ENCODE measurements around the gene STAU1. TPM values are rescaled to one million over a fixed set of nuclear protein-coding genes. Genes with fewer than 3 reads are reported as not detected.
"Not testable (repeated sequence)": the region's sequence is repeated elsewhere in the genome, so short reads cannot be mapped to it uniquely, and the experiment has no call there.

Gene STAU1
- total and polyA plus RNA-seq, 4 donors: 39.1 to 81.3 (median 60.1) TPM

DNA sequence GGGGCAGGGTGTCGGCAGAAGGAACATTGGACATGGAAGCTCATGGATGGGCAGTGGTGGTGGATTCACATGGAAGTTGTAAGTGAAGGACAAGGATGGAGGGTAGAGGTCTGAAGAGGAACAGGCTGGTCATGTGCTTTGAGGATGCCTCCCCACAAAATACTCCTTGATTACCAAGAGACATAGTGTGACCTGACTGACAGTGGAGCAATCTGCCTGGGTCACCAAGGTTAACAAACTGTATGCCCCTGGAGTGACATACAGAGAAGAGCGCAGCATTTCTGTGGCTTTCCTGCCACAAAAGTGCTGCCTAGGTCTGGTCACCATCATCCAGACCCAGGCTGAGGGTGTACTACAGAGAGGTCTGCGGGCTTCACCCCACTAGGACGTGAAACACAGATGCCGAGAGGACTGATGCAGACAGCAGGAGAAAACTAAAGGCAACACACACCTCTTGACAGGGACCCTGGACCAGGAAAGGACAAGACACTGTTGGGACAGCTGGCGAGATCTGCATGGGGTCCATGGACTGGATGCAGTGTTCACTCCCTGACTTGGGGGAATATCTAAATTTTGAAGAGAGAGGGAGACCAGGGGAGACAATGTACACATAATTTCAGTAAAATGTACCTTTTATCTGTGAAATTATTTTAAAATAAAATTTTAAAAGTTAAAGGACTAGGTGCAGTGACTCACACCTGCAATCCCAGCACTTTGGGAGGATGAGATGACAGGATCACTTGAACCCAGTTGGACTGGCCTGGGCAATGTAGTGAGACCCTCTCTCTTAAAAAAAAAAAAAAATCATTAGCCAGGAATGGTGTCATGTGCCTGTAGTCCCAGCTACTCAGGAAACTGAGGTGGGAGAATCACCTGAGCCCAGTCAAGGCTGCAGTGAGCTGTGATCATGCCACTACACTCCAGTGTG lies 77.1 kb downstream of the STAU1 start:
- Histone ChIP-seq H3K27me3 (ENCODE audit: control insufficient read depth in 1 of 2, insufficient read depth in 2 of 2, low read length in 1 of 2) (no peaks in the 10 kb centered on the region), H3K4me3 (ENCODE audit: low read length in 2 of 2) (no peak overlapping the region), H3K36me3 (ENCODE audit: control insufficient read depth in 1 of 2, insufficient read depth in 2 of 2, low read length in 1 of 2) (peaks cover 1 to 3% of the 10 kb centered on the region in 2 donors), H3K27ac (ENCODE audit: low read depth in 1 of 2, low read length in 2 of 2) (no peak overlapping the region), H3K4me1 (ENCODE audit: control insufficient read depth in 1 of 2, insufficient read depth in 2 of 2, low read length in 2 of 2) (no peaks in the 10 kb centered on the region), H3K9me3 (ENCODE audit: control insufficient read depth, low read length) (no peaks in the 10 kb centered on the region)
- intact Hi-C loops (cut with DNase I): no loop called here
- 94 to 95% methylated on average over 6 of the region's 6 CpGs for WGBS, 2 donors
- ATAC-seq (ENCODE audit: low FRiP score) (no peak), DNase-seq (no peak)

DNA sequence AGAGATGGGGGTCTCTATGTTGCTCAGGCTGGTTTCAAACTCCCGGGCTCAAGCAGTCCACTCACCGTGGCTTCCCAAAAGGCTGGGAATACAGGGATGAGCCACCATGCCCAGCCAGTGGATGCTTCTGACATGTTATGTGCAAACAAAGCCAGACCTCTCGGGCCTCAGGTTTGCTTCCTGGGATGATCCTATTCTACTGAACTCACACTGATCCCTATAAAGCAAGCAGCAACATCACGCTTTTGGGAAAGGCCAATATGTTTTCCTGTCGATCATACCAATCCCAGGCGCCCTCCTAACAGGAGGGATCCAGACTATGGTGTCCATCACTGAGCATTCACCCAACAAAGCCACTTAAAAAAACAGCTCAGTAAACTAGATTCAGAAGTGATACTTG lies 81.8 kb downstream of the STAU1 start:
- intact Hi-C loops (cut with DNase I): no loop called here
- H3K4me1 ChIP-seq (ENCODE audit: control insufficient read depth in 1 of 2, insufficient read depth in 2 of 2, low read length in 2 of 2): peaks cover 0 to 2% of the 10 kb centered on the region in 2 donors
- H3K36me3 ChIP-seq (ENCODE audit: control insufficient read depth in 1 of 2, insufficient read depth in 2 of 2, low read length in 1 of 2): peaks cover 0 to 3% of the 10 kb centered on the region in 2 donors
- DNase-seq: no peak
- no peaks in the 10 kb centered on the region for H3K27me3 ChIP-seq (ENCODE audit: control insufficient read depth in 1 of 2, insufficient read depth in 2 of 2, low read length in 1 of 2)
- no peak overlapping the region for H3K4me3 ChIP-seq (ENCODE audit: low read length in 2 of 2)
- H3K27ac ChIP-seq (ENCODE audit: low read depth in 1 of 2, low read length in 2 of 2): no peak overlapping the region
- no peak for ATAC-seq (ENCODE audit: low FRiP score)
- no peaks in the 10 kb centered on the region for H3K9me3 ChIP-seq (ENCODE audit: control insufficient read depth, low read length)
- WGBS, 2 donors: 97 to 98% methylated on average over 6 of the region's 6 CpGs

DNA sequence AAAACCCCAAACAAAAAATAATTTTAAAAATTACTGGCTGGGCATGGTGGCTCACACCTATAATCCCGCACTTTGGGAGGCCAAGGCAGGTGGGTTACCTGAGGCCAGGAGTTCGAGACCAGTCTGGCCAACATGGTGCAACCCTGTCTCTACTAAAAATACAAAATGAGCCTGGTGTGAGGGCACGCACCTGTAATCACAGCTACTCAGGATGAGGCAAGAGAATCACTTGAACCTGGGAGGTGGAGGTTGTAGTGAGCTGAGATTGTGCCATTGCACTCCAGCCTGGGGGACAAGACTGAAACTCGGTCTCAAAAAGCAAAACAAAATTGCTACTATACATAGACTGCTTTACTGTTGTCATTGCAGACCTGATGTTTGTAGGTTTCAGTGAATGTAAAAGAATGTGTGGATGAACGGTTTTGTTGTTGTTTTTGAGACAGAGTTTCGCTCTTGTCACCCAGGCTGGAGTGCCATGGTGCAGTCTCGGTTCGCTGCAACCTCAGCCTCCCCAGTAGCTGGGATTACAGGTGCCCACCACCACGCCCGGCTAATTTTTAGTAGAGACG lies 83.1 kb downstream of the STAU1 start:
- intact Hi-C loops (cut with DNase I); H3K27ac ChIP-seq (ENCODE audit: low read depth in 1 of 2, low read length in 2 of 2); H3K9me3 ChIP-seq (ENCODE audit: control insufficient read depth, low read length); H3K4me3 ChIP-seq (ENCODE audit: low read length in 2 of 2); ATAC-seq (ENCODE audit: low FRiP score); H3K4me1 ChIP-seq (ENCODE audit: control insufficient read depth in 1 of 2, insufficient read depth in 2 of 2, low read length in 2 of 2); H3K36me3 ChIP-seq (ENCODE audit: control insufficient read depth in 1 of 2, insufficient read depth in 2 of 2, low read length in 1 of 2); DNase-seq; H3K27me3 ChIP-seq (ENCODE audit: control insufficient read depth in 1 of 2, insufficient read depth in 2 of 2, low read length in 1 of 2): not testable (repeated sequence)
- WGBS, 2 donors: 96 to 97% methylated on average over 11 of the region's 11 CpGs

DNA sequence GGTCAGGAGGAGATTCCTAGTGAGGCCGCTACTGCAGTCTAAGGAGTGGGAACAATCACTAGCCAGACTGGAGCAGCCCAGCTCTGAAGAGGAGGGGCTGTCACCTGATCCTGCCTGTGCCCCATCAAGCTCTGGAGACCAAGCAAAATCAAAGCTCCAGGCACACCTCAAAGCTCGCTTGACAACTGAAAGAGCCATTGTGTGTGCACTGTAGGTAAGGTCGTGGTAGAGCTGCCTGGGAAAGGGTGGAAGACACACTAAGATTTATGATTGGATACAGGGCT lies 83.8 kb downstream of the STAU1 start:
- no peak for DNase-seq
- no peaks in the 10 kb centered on the region for H3K36me3 ChIP-seq (ENCODE audit: control insufficient read depth in 1 of 2, insufficient read depth in 2 of 2, low read length in 1 of 2)
- H3K9me3 ChIP-seq (ENCODE audit: control insufficient read depth, low read length): no peaks in the 10 kb centered on the region
- H3K27me3 ChIP-seq (ENCODE audit: control insufficient read depth in 1 of 2, insufficient read depth in 2 of 2, low read length in 1 of 2): no peaks in the 10 kb centered on the region
- no peak for ATAC-seq (ENCODE audit: low FRiP score)
- 86 to 87% methylated on average over 3 of the region's 3 CpGs for WGBS, 2 donors
- H3K27ac ChIP-seq (ENCODE audit: low read depth in 1 of 2, low read length in 2 of 2): no peak overlapping the region
- H3K4me3 ChIP-seq (ENCODE audit: low read length in 2 of 2): no peak overlapping the region
- peaks cover 0 to 2% of the 10 kb centered on the region in 2 donors for H3K4me1 ChIP-seq (ENCODE audit: control insufficient read depth in 1 of 2, insufficient read depth in 2 of 2, low read length in 2 of 2)
- intact Hi-C loops (cut with DNase I): no loop called here

DNA sequence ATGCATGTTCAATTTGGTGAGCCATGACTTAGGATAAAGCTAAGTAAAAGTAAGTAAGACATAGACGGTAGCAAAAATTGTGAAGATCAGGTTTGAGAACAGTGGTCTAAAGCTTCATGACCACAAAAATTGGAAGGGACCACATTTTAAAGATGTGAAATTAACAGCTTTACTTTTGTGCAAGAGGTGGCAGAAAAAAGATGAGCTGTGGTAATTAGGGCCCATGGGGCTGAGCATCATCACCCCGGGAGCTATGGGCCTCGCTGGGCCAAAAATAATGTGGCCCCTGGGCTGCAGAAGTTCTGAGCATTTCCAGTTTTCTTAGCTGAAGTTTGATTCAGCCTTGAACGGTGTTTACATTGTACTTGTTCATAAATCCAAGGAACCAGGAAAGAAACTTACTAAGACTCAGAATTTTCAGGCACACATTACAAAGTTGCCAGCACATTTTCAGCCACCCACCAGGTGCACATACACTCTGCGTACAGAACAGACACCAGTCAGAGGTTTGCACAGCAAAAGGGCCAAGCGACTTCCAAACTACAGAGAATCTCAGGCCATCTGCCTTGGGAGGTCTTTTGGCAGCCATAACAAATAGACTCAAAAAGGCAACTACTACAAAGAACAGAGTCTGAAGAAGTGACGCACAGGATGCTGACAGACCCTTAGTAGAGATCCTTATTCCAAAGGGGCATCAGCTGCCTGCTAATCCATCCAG lies 84.3 kb downstream of the STAU1 start:
- DNase-seq (no peak), ATAC-seq (ENCODE audit: low FRiP score) (no peak)
- WGBS, 2 donors: 86 to 89% methylated on average over 7 of the region's 7 CpGs
- no peak overlapping the region for H3K4me3 ChIP-seq (ENCODE audit: low read length in 2 of 2)
- intact Hi-C loops (cut with DNase I): no loop called here
- H3K27ac ChIP-seq (ENCODE audit: low read depth in 1 of 2, low read length in 2 of 2): no peak overlapping the region
- H3K9me3 ChIP-seq (ENCODE audit: control insufficient read depth, low read length): no peaks in the 10 kb centered on the region
- H3K27me3 ChIP-seq (ENCODE audit: control insufficient read depth in 1 of 2, insufficient read depth in 2 of 2, low read length in 1 of 2): no peaks in the 10 kb centered on the region
- peaks cover 0 to 2% of the 10 kb centered on the region in 2 donors for H3K4me1 ChIP-seq (ENCODE audit: control insufficient read depth in 1 of 2, insufficient read depth in 2 of 2, low read length in 2 of 2)
- no peaks in the 10 kb centered on the region for H3K36me3 ChIP-seq (ENCODE audit: control insufficient read depth in 1 of 2, insufficient read depth in 2 of 2, low read length in 1 of 2)

DNA sequence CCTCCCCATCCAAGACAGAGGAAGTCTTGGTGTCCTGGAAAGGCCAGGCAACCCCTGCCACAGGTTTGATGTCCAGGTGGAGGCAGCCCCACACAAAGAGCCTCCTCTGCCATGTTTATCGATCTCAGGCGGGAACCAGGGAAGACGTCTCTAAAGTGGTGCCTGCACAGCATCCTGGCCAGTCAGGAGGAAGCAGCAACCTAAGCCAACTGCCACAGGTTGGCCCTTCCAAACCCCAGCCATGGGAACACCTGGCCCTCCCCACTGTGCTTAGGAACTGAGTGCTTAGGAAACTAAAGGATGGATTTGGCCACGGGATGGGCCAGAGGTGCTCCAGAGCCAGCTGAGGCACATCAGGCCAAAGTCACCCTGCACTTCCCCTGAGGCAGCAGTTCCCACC lies 85.1 kb downstream of the STAU1 start:
- Histone ChIP-seq H3K27ac (ENCODE audit: low read depth in 1 of 2, low read length in 2 of 2) (no peak overlapping the region), H3K36me3 (ENCODE audit: control insufficient read depth in 1 of 2, insufficient read depth in 2 of 2, low read length in 1 of 2) (no peaks in the 10 kb centered on the region), H3K9me3 (ENCODE audit: control insufficient read depth, low read length) (no peaks in the 10 kb centered on the region), H3K27me3 (ENCODE audit: control insufficient read depth in 1 of 2, insufficient read depth in 2 of 2, low read length in 1 of 2) (no peaks in the 10 kb centered on the region), H3K4me3 (ENCODE audit: low read length in 2 of 2) (no peak overlapping the region), H3K4me1 (ENCODE audit: control insufficient read depth in 1 of 2, insufficient read depth in 2 of 2, low read length in 2 of 2) (peaks cover 0 to 2% of the 10 kb centered on the region in 2 donors)
- DNase-seq: no peak
- 89 to 90% methylated on average over 4 of the region's 4 CpGs for WGBS, 2 donors
- intact Hi-C loops (cut with DNase I): no loop called here
- no peak for ATAC-seq (ENCODE audit: low FRiP score)

DNA sequence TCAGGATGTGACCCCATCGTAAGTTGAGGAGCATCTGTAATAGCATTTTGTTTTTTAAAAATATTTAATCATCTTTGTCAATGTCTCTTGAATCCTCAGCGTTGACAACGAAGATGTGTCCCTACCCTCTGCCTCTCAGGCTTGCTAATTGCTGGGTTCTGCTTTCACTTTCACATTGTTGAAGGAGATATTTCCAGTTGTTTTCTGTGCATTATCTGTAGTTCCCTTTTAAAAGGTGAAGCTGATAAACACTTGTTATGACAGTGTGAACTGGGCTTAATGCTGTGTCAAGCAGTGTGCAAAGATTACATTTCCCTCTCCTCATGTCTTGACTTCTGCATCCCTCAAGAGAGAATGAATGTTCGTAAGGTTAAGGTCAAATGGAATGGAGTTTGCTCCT lies 87.2 kb downstream of the STAU1 start:
- no peak for DNase-seq
- H3K27me3 ChIP-seq (ENCODE audit: control insufficient read depth in 1 of 2, insufficient read depth in 2 of 2, low read length in 1 of 2): no peaks in the 10 kb centered on the region
- intact Hi-C loops (cut with DNase I): no loop called here
- peaks cover 0 to 2% of the 10 kb centered on the region in 2 donors for H3K4me1 ChIP-seq (ENCODE audit: control insufficient read depth in 1 of 2, insufficient read depth in 2 of 2, low read length in 2 of 2)
- no peak for ATAC-seq (ENCODE audit: low FRiP score)
- no peaks in the 10 kb centered on the region for H3K9me3 ChIP-seq (ENCODE audit: control insufficient read depth, low read length)
- no peak overlapping the region for H3K27ac ChIP-seq (ENCODE audit: low read depth in 1 of 2, low read length in 2 of 2)
- H3K36me3 ChIP-seq (ENCODE audit: control insufficient read depth in 1 of 2, insufficient read depth in 2 of 2, low read length in 1 of 2): peaks cover 0 to 3% of the 10 kb centered on the region in 2 donors
- H3K4me3 ChIP-seq (ENCODE audit: low read length in 2 of 2): no peak overlapping the region
- WGBS, 2 donors: 90 to 94% methylated on average over 4 of the region's 4 CpGs

DNA sequence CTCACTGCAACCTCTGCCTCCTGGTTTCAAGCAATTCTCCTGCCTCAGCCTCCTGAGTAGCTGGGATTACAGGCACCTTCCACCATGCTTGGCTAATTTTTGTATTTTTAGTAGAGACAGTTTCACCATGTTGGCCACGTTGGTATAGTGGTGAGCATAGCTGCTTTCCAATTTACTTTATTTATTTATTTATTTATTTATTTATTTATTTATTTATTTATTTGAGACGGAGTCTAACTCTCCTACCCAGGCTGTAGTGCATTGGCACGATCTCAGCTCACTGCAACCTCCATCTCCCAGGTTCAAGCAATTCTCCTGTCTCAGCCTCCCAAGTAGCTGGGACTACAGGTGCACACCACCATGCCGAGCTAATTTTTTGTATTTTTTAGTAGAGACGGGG lies 87.8 kb downstream of the STAU1 start:
- H3K36me3 ChIP-seq (ENCODE audit: control insufficient read depth in 1 of 2, insufficient read depth in 2 of 2, low read length in 1 of 2): not testable (repeated sequence)

More for the DNA sequence above, 87.8 kb downstream of the STAU1 start:
- H3K27me3 ChIP-seq (ENCODE audit: control insufficient read depth in 1 of 2, insufficient read depth in 2 of 2, low read length in 1 of 2); H3K27ac ChIP-seq (ENCODE audit: low read depth in 1 of 2, low read length in 2 of 2); intact Hi-C loops (cut with DNase I); H3K4me3 ChIP-seq (ENCODE audit: low read length in 2 of 2); H3K9me3 ChIP-seq (ENCODE audit: control insufficient read depth, low read length); H3K4me1 ChIP-seq (ENCODE audit: control insufficient read depth in 1 of 2, insufficient read depth in 2 of 2, low read length in 2 of 2); DNase-seq; ATAC-seq (ENCODE audit: low FRiP score): not testable (repeated sequence)
- WGBS, 2 donors: 95 to 96% methylated on average over 5 of the region's 5 CpGs

Data from aorta (tissue), 5 donors.